GM23248 (cell line): ENCODE measurements around the gene PTAFR.

ENCODE experiments used
- EZH2 ChIP-seq: fragments of 200-600 bp; sonication (generic); IDR thresholded peaks from 2 replicates; pipeline ENCODE4 v1.6.1; 2018; ENCODE audit warnings: antibody characterized with exemption, mild to moderate bottlenecking; ENCODE audit not compliant: insufficient read depth, poor library complexity, severe bottlenecking
- EZH2phosphoT487 ChIP-seq: fragments of 200-600 bp; sonication (generic); IDR thresholded peaks from 2 replicates; pipeline ENCODE4 v1.6.1; 2018; ENCODE audit warnings: antibody characterized with exemption, moderate library complexity, mild to moderate bottlenecking, low read depth; ENCODE audit not compliant: insufficient read depth

DNA sequence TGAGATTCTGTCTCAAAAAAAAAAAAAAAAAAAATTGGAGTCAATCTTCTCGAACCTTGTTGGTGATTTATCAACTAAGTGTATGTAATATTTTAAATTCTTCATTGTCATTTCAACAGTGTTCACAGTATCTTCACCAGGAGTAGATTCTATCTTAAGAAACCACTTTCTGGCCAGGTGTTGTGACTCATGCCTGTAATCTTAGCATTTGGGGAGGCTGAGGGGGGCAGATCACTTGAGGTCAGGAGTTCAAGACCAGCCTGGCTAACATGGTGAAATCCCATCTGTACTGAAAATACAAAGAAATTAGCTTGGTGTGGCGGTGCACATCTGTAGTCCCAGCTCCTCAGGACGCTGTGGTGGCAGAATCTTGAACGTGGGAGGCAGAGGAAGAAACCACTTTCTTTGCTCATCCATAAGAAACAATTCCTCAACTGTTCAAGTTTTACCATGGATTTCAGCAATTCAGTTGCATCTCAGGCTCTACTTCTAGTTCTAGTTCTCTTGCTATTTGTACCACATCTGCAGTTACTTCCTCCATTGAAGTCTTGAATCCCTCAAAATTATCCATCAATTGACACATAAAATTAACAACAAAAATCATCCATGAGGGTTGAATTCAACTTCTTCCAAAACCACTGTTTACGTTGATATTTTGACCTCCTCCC, 57.7 kb downstream of the PTAFR start:
- no peak for TF ChIP-seq EZH2phosphoT487
- no peak for TF ChIP-seq EZH2
